Activated CD4-positive, CD25-positive, alpha-beta regulatory T cell treated with anti-CD3 and anti-CD28 coated beads, Interleukin-2, amount 50 U/mL, for 72 hours (primary cell): Measurements from ENCODE around the gene CEP112.
"Not testable (repeated sequence)": the region's sequence is repeated elsewhere in the genome, so short reads cannot be mapped to it uniquely, and the experiment has no call there.

Experiments
- DNase-seq: peaks from one replicate; pipeline ENCODE4 v3.0.0; 2021

CEP112 gene

DNA sequence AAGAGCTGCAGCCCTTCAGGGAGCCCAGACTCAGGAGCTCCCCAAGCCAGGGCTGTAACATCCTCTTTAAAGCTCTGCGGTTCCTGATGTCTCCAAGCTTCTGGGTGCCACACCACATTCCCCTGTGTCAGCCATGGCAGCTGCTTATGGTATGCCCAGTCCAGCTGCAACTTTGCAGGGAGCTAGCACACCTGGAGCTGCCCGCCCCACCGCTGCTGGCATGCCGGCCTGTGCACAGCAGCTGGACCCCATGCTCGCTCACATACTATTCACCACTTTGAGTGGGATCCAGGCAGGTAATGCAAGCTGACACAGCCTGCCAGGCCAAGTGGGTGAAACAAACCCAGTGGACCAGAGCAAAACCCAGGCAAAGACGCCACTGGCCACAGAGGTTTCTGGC is 324.9 kb downstream of the CEP112 start:
- DNase-seq: no peak

DNA sequence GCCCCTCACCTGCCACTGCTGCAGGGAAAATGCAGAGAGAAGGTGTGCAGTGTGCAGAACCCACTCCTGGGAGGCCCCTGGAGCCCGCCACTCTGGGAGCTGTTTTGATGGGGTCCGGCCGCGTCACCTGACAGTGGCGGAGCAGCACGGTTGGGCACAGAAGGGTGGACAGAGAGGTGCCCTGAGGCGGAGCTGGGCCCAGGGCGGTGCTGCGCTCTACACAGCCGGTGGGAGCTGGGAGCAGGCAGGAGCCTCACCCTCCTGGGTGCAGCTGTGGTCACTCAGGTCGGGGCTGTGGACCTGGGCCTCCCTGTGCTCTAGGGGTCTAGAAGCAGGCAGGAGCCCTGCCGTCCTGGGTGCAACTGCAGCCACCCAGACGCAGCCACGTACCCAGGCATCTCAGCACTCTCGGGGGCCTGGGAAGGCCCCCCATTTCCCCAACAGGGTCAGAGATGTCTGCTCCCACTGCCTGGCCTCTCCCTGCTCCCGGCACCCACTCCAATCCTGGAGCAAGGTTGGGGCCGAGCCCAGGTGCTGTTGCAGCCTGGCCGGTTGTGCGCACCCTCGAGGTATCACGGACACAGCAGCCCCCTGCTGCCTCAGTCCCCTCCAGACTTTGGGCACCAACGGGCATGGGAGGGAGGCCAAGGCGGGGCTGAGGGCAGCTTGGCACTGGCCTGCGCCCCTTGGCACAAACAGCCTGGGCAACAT is 326.1 kb downstream of the CEP112 start:
- no peak for DNase-seq

DNA sequence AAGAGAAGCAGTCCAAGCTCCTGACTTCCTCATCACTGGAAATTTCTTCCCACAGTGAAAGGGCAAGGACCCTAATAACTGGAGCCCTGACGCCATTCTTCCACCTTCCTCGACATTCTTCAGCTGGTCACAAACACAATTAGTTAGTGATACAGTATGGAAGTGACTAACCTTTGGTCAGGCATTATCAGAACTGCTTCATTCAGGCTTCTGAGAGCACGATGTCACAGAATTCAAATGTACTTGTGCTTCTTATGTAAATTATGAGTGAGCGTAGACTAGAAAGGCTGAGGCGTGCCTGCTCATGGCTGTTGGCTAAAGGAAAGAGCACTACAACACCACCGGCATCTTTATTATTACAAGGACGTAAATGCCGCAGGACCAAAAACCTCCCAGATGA is 327.5 kb downstream of the CEP112 start:
- no peak for DNase-seq

DNA sequence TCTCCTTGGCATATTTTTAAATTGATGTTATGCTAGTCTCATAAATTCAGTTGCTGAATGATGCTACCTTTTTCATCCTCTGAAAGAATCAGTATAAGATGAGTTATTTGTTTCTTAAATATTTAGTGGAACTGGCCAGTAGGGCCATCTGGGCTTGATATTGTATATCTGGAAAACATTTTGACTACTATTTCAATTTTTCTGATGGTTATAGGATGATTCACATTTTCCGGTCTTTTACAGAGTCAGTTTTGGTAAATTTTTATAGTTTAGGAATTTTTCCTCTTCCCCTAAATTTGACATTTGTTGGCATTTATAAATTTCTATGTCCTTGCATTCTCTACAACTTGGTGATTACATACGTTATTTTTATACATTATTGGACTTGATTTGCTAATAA is 334.2 kb downstream of the CEP112 start:
- no peak for DNase-seq

DNA sequence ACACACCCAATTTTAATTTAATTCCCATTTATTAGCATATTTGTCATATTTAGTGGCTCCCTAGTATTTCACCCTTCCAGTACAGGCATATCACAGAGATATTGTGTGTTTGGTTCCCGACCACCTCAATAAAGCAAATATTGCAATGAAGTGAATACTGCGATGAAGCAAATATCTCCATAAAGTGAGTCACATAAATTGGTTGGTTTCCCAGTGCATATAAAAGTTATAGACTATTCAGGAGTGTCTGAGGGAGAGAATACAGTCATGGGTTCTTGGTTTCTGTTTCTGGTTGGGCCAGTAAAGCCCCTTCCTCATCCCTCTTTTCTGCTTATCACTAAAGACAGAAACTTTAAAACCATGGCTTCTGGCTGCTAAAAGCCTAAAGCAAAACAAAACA is 335.1 kb downstream of the CEP112 start:
- no peak for DNase-seq

DNA sequence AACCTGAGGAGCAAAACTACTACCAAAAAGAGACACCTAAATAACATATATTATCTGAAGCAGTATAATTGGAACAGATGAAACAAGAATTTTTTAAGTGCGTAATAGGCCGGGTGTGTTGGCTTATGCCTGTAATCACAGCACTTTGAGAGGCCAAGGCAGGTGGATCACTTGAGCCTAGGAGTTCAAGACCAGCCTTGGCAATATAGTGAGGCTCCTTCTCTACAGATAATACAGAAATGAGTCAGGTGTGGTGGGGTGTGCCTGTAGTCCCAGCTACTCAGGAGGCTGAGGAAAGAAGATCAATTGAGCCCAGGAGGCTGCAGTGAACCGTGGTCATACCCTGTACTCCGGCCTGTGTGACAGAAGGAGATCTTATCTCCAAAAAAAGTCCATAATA is 336.3 kb downstream of the CEP112 start:
- DNase-seq: no peak

DNA sequence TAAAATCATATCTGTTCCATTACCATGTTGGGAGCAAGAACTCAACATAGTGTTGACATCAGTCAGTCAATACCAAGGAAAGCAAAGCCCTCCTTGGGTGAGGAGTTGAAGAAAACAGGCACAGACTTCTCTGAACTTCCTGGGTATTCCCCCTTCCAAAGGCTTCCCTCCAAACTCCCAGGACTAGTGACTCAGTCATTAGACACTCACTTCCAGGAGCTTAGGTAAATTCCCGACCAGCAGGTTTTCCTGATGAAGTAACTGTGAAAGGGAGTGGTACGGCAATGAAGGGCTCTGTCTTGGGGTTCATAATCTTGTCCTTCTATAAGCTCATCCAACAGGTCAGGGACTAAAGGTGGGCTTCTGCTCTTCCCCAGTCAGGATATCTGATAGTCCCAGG is 336.7 kb downstream of the CEP112 start:
- no peak for DNase-seq

DNA sequence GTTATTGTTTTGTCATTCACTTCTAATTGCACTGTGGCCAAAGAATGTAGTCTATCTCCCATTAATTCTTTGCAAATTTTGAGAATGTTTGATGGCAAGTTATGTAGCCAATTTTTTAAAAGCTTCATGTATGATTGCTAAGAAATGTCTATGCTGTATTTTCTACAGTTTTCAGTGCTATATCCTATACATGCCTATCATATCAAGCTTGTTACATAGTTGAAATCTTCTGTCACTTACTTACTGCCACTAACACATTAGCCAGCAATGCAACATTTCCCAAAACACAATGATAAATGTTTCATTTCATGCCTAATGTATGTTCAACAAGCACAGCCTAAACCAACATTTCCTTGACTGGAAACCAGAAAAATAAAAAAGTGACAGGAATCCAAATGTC is 338.1 kb downstream of the CEP112 start:
- no peak for DNase-seq

DNA sequence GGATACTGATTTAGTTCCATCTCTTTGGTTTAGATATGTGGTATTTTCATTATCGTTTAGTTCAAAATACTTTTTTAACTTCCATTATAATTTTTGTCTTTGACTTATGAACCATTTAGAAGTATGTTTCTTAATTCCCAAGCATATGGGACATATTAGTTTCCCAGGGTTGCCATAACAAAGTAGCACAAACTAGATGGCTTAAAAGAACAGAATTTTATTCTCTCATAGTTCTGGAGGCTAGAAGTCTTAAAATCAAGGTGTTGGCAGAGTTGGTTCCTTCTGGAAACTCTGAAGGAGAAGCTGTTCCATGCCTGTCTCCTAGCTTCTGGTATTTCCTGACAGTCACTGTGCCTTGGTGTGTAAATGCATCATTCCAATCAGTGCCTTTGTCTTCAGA is 339.0 kb downstream of the CEP112 start:
- no peak for DNase-seq

DNA sequence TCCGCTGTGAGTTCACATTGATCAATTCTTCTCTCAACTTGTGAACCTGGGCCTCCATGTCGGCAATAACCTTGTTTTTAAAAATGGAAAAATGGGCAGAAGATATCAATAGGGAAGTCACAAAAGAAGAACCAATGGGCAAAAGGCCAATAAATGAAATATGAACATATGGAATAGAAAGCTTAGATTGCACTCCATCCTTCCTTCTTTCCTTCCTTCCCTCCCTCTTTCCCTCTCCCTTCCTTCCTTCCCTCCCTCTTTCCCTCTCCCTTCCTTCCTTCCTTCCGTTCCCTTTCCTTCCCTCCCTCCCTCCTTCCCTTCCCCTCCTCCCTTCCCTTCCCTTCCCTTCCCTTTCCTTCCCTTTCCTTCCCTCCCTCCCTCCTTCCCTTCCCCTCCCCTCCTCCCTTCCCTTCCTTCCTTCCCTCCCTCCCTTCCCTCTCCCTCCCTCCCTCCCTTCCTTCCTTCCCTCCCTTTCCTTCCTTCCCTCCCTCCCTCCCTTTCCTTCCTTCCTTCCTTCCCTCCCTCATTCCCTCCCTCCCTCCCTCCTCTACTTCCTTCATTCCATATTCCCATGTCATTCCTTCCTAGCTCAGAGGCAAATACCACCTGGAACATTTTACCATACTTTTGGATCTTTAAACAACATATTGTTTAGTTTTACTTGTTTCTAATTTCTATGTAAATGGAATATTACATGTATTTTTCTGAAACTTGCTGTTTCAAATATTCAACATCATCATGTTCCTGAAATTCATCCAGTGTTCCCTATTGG is 339.8 kb downstream of the CEP112 start:
- DNase-seq: no peak

DNA sequence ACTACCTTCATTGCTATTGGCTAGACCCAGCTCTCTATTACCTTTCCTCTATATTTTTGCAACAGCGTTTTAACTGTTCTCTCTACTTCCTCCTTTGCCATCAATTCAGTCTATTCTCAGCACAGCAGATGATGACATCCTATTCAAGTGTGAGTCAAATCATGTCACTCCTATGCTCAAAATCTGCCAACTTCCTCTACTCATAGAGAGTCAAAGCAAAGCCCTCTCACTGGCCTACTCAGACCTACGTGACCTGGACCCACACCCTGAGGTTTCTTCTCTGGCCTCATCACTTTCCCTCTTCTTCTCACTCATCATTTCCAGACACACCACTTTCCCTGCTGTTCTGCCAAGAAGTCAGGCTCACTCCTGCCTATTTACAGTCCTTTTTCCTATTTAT is 341.4 kb downstream of the CEP112 start:
- no peak for DNase-seq

DNA sequence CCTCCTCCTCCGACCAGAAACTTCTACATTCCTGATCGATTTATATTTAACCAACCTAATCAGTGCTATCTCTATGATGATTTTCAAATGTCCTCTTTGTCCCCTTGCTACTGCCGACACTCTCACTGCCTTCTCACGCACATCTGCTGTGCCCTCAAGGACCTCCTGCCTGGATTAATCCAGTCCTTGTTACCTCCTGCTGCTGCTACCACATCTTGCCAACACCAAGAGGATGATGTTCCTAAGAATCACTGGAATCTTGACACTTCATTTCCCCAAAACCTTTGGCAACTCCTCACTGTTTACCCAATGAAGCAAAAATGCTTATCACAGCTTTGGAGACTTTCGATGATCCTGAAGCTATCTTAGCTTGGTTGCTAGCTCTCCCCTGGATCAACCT is 343.2 kb downstream of the CEP112 start:
- no peak for DNase-seq

DNA sequence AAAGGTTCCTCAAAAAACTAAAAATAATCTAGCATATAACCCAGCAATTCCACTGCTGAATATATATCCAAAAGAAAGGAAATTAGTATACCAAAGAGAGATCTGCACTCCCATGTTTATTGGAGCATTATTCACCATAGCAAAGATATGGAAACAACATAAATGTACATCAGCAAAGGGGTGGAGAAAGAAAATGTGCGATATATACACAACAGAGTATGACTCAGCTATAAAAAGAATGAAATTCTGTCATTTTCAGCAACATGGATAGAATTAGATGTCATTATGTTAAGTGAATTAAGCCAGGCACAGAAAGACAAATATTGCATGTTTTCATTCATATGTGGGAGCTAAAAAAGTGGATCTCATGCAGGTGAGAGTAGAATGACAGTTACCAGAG is 350.8 kb downstream of the CEP112 start:
- no peak for DNase-seq

DNA sequence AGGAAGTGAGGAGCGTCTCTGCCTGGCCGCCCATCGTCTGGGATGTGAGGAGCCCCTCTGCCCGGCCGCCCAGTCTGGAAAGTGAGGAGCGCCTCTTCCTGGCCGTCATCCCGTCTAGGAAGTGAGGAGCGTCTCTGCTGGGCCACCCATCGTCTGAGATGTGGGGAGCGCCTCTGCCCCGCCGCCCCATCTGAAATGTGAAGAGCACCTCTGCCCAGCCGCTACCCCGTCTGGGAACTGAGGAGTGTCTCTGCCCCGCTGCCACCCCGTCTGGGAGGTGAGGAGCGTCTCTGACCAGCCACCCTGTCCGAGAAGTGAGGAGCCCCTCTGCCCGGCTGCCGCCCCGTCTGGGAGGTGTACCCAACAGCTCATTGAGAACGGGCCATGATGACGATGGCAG is 354.7 kb downstream of the CEP112 start:
- not testable (repeated sequence) for DNase-seq

DNA sequence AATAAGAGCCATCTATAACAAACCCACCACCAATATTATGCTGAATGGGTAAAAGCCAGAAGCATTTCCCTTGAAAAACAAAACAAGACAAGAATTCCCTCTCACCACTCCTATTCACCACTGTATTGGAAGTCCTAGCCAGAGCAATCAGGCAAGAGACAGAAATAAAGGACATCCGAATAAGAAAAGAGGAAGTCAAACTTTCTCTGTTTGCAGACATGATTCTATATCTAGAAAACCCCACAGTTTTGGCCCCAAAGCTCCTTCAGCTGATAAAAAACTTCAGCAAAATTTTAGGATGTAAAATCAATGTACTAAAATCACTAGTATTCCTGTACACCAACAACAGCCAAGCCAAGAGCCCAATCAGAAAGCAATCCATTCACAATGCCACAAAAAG is 358.7 kb downstream of the CEP112 start:
- no peak for DNase-seq

DNA sequence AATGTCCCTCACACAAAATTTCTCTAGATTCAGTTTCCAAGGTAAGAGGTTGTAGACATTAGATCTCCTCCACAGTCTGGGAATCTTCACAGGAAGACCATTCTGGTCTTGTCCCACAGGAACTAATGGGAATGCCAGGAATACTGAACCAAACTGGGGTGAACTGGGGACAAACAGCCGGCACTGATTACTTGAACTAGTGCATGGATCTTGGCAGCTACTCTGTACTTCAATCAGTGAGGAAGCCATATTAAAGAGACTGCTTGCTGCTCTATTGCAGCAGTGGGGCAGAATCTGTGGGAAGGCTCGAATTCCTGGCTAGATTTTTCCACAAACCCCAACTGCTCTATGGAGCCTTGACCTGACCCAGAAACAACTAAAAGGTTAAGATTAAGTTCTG is 361.6 kb downstream of the CEP112 start:
- DNase-seq: no peak

DNA sequence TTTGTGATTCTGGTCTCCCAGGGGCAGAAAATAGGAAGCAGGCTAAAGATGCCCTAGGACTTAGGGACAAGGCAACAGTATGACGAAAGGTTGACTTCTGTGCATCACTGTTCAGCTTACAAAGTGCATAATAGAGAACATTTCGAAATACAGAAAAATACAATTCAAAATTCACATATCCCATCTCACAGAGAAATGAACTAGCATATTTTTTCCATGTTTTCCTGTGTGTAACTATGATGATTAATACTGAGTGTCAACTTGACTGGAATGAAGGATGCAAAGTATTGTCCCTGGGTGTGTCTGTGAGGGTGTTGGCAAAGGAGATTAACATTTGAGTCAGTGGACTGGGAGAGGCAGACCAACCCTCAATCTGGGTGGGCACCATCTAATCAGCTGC is 365.4 kb downstream of the CEP112 start:
- DNase-seq: not testable (repeated sequence)

DNA sequence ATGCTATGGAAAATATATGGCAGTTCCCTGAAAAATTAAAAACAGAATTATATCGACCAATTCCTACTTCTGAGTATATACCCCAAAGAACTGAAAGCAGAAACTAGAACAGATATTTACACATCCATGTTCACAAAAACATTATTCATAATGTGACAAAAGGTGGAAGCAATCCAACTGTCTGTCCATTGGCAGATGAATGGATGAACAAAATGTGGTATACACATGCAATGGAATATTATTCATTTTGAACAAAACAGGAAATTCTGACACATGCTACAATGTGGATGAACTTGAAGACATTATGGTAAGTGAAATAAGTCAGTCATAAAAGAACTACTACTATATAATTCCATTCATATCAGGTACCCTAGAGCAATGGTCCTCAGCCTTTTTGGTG is 367.0 kb downstream of the CEP112 start:
- DNase-seq: no peak

DNA sequence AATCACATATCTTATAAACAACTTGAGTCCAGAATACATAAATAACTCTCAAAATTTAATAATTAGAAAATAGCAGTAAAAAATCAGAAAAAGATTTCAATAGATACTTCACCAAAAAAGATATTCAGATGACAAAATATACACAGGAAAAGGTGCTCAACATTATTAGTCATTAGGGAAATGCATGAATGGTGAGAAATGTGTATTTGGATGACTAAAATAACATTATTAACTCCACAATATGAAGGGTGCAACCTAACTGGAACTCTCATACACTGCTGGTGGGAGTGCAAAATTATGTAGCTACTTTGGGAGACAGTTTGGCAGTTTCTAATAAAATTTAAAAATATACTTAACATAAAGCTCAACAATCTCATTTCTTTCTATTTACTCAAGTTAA is 368.2 kb downstream of the CEP112 start:
- no peak for DNase-seq

DNA sequence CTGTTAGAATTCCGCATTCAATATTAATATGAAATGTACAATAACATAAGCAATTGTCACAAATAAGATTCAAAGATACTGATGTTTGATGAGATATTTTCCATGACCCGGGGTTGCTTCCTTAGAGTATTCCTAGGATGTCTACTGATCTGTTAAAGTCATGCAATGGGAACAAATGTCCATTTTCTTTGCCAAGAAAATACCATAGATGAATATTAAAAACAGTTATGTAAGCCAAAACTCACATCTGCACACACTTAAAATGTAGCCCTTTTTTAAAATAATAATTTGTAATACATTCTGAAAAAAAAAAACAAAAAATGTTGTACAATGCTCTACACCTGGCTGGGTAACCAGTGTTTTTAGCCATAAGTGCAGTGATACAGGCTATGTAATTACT is 371.1 kb downstream of the CEP112 start:
- no peak for DNase-seq

DNA sequence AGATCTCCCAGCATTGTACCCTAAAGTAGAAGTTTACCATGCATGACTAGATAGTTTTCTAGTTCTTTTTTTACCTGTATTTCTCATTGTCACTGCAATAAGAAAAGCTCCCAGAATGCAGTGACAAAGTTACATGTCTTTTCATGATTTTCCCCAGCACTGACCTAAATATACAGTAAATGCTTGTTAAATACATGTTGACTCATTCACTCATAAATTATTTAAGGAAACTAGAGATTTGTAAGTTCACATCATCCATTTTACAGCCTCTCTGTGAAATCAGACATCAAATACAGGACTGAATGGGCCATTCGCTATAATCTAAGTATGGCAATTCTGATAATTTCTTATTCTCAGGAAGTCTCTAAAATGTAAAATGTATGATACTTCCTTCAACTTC is 371.6 kb downstream of the CEP112 start:
- DNase-seq: no peak

DNA sequence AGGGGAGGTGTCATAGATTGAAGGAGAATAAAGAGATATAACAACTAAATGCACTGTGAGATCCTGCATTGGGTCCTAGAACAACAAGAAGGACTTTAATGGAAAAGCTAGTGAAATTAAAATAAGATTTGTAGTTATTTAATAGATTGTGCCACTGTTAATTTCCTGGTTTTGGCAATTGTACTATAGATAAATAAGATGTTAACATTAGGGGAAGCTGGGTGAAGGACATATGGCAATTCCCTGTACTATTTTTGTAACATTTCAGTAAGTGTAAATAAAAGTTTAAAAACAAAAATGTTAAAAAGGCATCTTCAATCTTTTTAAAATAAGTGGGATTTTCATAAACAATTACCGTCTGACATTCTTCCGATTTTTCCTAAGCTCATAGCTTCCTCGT is 372.1 kb downstream of the CEP112 start:
- no peak for DNase-seq

DNA sequence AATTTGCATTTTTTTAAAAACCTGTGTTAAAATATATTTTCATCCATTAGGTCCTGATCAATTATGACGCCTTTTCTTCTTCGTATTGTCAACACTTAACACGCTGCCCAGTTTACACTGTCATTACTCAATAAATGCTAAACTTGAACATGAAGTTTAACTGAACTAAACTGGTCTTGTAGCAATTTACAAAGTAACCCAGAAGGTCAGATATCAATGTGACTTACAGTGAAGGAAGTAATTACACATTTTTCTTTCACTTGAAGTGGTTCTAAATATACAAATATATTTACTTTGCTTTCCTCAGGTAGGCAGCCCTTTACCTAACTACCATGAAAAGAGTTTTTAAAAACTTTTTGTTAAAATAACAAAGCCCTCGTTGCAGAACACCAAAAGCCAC is 374.0 kb downstream of the CEP112 start:
- DNase-seq: no peak

DNA sequence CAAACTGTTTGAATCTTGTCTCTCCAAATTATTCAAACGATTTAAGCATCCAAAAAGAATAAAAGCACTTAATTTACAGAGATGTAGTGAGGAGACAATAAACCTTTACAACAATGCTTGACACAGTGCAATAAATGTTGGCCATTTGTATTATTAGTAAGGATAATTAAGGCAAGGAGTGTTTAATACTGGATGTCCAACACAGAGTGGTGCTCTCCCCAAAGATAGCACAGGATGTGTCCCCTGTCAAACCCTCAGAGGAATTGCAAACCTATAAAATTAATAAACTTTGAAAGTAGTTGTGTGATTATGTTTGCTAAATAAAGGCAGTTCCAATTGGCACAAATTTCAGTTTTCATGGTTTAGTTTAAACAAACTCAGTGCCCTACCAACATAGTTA is 377.5 kb downstream of the CEP112 start:
- no peak for DNase-seq

DNA sequence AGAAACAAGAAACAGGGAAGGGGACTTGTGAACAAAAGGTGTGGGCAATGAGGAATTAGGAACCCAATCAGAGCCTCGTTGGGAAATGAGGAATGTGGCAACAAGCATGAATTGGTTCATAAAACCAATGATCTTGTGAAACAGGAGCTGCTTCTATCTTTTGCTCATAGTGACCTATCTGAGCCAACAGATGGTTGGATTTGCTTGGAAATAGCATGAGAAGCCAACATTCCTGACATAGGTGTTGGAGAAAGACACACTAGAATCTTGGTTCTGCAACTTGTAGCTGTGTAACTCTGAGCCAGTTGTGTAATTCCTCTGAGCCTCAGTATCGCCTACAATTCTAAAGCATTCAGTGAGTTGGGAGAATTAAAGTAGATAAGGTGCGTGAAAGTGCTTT is 378.6 kb downstream of the CEP112 start:
- no peak for DNase-seq
